ENCODE data around the gene FGF12.

FGF12 gene

DNA sequence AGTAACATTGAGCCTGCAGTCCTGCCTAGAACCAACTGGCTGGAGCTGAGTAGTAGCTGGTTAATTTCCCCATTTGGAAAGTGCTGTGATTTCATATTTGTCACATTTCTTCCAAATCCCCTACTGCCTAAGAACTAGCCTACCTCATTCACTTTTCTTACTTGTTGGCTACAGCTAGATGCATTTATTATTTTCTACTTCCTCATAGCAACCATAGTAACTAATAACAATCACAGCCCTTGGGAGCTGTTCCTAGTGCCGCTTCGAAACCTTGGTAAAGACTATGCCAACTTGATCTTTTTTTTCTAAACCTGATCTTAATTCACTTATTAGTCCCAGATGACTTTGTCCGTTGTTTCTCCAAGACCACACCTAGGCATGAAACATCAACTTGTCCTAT lies 240.3 kb downstream of the FGF12 start:
- no peak for DNase-seq

DNA sequence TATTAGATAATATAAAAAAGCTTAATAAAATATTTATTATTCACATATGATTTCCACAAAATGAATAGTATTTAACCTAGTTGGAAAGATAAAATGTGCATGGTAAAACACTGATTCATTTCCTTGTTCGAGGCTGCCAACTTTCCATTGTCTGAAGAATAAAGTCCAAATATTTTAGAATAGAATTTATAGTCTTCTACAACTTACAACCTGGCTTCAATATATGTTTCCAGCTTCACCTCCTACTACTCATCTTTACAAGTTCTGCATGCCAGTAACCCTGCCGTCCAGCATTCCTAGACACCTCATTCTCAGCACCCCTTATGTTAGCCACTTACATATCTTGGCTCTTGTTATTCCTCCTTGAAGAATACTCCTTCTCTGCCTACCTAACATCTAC lies 244.5 kb downstream of the FGF12 start:
- DNase-seq: no peak

DNA sequence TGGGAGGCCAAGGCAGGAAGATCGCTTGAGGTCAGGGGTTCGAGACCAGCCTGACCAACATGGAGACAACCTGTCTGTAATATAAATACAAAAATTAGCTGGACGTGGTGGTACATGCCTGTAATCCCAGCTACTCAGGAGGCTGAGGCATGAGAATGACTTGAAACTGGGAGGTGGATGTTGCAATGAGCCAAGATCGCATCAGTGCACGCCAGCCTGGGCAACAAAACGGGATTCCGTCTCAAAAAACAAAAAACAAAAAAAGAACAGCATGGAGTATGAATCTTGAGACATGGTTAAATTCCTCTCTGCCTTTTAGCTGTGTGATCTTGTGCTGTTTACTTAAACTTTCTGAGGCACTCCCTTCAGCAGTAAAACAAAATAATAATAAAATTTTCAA lies 244.9 kb downstream of the FGF12 start:
- no peak for DNase-seq

DNA sequence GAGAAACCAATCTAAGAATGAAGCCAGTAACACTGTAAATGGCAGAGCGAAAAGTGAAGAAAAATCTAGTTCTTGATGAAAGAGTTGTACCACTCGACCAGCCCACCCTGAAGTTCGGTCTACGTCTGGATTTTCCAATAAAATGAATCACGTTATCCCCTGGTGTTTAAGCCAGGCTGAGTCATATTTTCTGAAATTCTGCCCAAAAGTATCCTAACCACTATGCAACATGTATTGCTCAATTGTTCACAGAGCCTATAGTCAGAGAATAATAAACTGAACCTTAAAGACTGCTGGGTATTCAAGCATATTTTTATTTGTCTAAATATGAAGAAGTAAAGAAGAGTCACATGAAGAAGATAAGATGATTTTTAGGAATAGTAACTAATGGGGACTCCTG lies 245.7 kb downstream of the FGF12 start:
- no peak for DNase-seq

DNA sequence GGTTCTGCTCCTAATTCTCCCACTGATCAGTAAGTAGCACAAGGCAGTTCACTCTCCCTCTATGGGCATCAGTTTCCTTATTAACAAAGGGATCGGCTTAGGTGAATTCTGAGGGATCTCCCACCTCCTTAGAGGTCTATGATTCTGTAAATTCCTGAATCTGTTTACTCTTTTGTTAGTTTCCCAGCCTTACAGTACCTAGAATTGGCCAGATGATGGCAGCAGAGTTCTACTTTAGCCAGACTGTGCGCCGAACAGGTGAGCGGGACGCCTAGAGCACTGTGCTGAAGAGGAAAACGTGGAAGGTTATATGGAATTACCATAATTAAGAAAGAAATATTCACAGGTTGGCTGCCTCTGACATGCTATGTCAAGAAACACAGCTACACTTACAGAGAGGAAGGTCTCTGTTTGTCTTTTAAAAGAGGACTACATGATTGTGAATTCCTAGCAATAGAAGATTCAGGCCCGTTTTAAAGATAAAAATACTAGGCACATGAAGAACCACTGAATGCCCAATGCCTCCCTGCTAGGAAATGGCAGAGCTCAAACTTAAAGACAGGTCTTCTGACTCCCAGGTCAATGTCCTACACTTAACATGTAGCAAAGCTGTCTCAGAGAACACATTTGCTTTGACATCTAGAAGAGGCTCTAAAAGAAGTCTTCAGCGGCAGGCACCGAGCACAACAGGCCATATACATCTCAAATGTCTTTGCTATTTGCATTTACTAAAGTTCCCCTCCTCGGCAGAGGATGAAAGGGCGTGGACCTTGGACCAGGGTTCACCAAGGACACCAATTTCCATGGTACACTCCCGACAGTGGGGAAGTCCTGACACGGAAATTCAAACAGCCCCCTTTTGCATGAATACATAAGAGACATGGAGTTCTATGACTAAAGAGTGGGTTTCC lies 259.9 kb downstream of the FGF12 start:
- peak; percentile 27 for DNase-seq

DNA sequence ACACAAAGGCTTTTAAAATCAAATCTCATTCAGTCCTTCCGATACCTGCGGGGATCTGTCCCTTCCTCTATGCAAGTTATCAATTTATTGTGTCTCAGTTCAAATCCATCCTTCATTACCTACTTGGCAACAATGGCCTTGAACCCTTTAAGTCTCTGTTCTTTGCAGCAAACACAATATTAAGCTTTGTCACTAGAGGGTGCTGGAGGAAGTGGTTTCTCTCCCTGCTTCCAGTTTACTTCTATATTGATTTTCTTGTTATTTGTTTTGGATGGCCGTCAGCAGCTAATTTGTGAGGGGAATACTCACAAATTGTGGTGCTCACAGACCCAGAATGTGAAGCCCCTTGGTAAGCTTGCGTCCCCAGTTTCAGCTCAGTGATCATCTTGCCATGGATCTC lies 278.3 kb downstream of the FGF12 start:
- DNase-seq: no peak

DNA sequence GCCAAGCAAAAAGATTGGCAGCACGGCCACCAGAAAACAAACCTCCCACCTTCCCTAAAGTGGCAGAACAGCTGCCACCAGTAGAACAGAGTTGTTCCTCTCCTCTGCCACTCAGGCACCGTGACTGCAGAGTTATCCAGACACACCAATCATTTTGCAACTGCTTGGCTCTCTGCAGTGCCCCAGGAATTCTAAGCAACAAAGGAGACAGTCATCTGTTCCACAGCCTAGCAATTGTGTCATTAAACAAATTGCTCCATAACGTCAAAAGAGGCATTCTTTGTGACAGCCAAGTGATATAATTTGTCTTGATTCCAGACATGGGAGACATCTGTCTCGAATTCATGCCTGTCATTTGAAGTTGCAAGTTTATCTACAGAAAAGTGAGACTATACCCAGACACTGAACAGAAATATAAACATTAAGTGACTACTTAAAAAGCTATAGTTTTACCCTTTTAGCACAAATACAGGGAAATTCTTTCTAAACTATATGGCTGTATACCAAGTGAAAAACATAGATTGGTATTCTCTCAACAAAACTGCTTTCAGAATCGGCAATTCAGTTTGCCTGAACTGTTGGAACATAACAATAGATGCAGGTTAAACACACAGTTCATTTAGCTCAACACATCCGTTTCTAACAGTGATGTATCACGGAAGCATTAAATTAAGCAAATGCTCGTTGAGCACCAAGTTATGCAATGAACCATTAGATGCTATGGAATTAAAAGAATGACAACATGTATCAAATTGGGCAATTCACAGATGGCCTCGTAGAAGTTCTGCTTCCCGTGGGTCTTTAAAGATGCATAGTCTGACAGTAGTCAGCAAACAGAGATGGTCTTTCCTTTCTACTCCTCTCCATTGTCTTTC lies 281.3 kb downstream of the FGF12 start:
- DNase-seq: no peak

DNA sequence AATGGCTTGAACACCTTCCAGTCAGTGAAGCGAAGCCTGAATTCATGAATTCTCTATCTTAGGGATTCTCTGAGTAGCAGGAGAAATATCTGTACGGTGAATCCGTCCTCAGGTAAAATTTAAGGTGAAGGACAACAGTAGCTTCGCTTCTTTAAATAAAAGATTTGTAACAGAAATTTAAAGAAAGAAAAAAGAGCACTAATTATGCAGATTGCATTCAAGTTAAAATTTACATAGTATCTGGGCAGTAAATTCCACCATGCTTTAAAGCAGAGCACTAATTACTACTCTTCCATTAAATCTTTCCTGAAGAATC lies 282.6 kb downstream of the FGF12 start:
- DNase-seq: no peak

DNA sequence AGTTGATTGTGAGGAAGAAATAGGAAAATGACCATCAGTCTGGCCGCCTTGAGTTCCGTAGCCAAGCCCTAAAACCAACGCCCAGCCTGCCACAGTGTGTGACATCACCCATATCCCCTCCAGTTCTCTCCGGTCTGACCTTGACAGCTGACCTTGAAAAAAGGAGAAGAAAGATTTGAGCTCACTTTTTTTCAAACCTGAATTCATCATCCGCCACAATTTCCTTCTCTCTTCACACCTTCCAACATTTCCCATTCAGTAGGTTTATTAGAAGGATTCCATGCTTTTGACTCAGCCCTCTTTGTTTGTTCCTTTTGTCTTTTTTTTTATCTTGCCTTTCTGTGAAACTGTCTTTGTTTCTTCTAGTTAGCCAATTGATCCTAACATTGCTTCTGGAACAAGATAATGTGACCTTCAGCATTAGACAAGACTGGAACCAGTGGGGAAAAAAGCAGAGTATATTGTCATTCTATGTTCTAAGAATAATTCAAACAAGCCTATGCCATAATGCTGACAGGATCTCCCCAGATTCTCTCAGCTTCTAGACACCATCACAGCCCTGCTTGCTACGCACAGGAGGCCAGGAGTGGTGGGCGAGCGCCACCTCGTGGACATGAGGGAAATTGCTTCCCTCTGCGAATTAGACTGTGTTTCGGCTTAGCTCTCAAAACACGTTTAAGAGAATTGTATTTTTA lies 283.1 kb downstream of the FGF12 start:
- peak; percentile 18 for DNase-seq

DNA sequence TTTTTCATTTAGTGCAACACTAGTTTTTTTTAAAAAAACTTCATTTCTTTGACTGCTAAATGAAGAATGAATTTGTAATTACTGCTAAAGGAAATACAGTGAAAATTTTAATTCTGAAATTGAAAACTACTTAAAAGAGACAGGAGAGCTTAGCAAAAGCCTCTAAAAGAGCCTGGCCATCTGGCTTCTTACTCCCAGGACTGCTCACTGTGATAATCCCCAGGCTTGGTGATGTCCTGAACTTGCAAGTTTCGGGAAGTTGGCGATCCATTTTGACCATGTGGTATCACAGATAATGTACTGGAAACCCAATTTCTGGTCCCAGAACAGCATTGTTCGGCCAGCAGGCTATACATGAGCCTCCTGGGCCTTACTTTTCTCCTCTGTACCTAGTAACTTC lies 292.1 kb downstream of the FGF12 start:
- DNase-seq: no peak

DNA sequence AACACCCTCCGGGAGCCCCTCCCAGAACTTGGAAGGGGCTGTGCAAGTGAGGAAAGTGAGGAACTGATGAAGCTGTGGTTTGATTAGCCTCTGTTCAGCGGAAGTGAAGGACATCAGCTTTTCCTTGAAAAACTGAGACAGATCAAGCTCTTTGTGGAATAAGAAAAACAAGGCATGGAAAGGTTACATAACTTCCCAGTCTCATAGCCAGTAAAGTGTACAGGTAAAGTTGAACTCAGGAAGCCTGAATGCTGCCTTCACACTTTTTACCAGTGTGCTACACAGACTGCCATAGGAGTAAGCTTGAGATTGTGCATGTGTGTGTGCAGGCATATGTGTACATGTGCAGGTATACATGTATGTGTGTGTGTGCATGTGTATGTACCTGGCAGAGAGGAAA lies 293.2 kb downstream of the FGF12 start:
- DNase-seq: no peak

DNA sequence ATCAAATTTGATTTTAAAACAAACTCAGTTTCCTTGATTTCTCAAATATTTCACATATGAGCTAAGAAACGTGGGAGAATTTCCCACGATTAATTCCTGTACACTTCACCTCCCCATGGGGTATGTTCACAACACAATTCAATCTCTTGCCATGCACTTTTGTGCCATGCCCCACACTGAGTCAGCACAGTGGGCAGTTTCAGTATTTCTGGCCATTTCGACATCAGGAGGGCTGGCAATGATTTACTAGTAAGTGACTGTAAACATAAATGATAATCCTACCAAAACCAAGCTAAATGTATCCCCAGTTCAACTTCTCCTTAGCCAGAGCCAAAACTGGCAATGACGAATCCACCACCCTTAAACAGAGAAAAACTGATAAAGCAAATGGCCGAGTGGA lies 293.6 kb downstream of the FGF12 start:
- no peak for DNase-seq

DNA sequence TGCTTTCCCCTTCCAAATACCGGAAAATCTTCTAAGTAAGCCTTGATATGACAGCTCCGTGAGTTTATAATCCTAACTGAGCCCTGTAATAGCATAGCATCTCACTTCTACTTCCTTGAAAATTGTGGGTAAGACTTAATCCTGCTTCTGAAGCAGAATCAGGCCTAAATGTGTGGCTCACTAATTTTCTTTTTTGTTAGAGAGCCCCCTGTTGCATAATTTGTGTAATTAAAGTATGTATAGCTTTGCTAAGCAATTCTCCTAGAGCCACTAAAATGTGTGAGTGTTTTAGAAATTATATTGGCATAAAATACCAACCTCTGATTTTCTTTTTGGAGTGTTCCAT lies 304.4 kb downstream of the FGF12 start:
- peak; percentile 10 for DNase-seq

DNA sequence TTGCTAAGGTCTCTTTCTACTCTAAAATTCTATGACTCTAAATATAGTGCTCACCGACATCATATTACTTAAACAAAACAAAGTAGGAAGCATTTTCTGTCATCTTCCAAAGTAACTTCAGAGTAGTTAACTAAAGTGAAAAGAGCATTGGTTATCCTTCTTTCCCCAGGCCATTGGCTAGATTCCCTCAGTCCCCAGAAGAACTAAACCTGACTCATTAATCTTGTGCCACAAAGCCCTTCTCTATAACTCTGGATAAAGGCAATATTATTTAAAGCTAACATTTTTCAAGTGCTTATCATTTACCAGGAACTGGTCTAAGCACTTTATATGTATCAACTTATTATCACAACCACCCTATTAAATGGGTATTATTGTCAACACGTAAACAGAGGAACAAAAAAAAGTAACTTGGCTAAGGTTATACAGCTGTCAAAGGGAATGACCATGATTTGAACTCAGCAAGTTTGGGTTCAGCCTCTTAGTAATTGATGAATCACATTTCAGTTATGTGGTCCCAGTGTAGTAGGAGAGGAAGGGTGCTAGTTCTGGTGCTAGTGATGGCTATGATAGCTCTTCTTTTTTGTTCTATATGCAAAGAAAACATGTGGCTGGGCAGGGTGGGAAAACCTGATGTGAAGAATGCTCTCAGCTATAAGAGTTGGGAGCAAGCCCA lies 304.9 kb downstream of the FGF12 start:
- no peak for DNase-seq

DNA sequence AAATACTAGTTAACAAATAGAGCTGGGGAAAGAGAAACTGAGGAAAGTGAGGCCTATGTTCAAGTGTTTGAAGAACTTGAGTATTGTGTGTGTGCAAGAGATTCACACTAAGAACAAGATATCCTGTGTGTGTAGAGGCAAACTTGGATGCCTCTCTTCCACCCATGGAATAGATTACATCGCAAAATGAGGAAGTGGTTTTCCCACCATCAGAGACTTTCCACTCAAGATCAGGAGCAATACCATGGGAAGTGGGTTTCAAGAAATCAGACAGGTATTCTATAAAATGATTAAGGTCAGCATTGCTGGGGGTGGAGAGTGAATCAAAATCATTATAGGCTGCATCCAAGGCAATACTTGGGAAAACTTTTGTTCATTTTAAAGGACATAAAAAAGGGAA lies 308.0 kb downstream of the FGF12 start:
- no peak for DNase-seq

DNA sequence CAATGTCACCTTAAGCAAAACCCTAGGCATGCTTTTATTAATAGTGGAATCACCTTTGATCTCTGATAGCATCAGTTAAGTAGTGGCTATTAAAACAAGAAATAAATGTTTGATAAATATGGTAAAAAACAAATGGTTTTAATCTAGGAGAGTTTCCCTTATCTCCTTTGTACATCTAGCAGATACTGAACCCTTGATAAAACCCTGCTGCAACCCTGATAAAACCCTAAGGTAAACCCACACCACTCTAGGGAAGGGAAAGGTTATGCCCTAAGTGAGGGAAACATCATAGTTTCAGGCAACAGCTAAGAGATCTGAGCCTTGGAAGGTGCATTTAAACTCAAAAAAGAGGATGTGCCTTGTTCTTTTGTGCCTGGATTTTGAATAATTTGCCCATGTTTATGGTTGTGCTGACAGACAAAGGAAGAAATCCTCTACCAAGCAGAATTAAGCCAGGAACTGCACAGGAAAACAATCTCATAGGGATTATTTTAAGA lies 309.7 kb downstream of the FGF12 start:
- no peak for DNase-seq

DNA sequence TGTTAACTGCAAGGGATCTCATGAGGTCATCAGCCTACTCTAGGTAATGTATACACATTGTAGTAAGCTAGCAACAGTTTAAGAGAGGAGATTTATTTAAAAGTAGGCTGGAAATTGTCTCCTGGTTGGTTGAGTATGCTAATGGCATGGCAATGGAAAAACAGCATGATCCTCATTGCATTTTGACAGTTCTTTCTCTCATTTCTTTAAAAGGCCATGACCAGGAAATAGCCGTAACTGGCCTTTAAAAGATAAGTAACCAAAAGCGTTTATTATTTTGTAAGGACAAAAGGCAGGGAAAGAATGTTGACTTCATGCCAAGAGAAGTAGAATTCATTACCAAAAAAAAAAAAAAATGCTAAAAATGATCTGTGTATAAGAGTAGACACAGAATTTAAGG lies 310.3 kb downstream of the FGF12 start:
- no peak for DNase-seq

DNA sequence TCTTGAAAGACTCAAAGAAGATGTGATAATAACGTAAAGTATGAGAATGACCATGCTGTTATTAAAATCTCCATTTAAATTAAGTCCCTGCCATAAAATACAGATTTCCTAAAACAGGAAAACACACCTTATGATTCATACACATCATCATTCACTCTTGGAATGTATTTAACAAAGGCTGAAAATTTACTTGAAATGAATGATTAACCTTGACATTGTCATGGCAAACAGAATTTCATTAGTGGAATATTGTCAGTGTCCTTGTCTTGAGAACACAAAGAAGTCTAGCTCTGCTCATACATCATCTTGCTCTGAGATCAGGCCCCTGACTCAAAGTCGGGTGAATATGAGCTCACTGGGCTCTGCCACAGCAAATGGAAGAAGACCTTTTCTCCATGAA lies 313.9 kb downstream of the FGF12 start:
- DNase-seq: no peak

DNA sequence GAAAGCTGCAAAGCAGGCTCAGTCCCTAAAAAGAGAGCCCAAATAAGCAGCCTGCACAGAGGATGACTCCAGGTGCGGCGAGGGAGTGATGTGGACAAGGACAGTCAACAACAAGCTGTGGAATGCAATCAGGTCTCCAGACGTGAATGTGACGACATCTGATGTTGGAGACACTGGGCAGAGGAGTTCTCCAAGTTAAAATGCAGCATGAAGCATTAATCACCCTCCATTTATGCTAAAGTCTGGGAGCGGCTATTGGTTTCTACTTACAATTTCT lies 316.7 kb downstream of the FGF12 start:
- DNase-seq: no peak

DNA sequence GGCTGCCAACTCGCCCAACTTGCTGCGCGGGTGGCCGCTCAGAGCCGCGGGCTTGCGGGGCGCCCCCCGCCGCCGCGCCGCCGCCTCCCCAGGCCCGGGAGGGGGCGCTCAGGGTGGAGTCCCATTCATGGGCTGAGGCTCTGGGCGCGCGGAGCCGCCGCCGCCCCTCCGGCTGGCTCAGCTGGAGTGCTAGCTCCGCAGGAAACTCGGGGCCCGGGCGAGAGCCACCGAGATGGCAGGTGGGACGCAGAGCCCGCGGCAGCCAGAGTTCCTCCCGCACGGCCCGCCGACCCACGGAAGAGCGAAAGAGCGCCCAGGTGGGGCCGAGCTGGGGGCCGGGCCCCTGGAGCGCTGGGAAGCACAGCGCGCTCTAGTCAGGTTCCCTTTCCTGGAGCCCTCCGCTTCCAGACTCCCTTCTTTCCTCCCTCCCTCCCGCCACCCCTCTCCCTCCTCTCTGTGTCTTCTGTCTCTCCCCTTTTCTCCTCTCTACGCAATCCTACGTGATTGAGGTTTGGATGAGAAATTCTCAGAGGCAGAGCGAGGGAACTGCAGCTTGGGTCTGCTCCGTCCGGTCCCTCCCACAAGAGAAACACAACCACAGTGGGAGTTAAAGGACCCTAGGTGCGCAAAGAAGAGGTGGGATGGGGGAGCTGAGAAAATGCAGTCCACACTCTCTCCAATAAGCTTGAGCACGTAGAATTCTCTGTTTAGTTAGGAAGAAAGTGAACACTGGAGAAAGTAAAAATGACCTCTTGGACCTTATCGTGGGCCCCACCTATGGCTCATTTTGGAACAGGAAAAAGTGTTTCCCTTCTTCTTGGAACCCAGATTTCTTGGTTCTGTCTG lies 317.3 kb downstream of the FGF12 start:
- peak; percentile 12 for DNase-seq

DNA sequence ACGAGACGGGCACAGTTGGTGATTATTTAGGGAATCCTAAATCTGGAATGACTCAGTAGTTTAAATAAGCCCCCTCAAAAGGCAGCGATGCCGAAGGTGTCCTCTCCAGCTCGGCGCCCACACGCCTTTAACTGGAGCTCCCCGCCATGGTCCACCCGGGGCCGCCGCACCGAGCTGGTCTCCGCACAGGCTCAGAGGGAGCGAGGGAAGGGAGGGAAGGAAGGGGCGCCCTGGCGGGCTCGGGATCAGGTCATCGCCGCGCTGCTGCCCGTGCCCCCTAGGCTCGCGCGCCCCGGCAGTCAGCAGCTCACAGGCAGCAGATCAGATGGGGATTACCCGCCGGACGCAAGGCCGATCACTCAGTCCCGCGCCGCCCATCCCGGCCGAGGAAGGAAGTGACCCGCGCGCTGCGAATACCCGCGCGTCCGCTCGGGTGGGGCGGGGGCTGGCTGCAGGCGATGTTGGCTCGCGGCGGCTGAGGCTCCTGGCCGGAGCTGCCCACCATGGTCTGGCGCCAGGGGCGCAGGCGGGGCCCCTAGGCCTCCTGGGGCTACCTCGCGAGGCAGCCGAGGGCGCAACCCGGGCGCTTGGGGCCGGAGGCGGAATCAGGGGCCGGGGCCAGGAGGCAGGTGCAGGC lies 318.0 kb downstream of the FGF12 start:
- peak; percentile 8 for DNase-seq

All from DMS 273 treated with DMSO at 0.1 percent for 48 hours (cell line).